Spleen (tissue), 13 donors: Measurements from ENCODE around the gene AHCY. TPM values are rescaled to one million over a fixed set of nuclear protein-coding genes. Genes with fewer than 3 reads are reported as not detected.
A peak's percentile ranks its signal among the peaks of the same experiment; 100 is the strongest.
"Not testable (repeated sequence)": the region's sequence is repeated elsewhere in the genome, so short reads cannot be mapped to it uniquely, and the experiment has no call there.

ENCODE experiments used
- DNase-seq: peaks from one replicate; pipeline ENCODE4 v3.0.0-alpha.2; 2020
- H3K27ac ChIP-seq, 8 donors: fragments of 200-600 bp; sonication (generic) in 7 of 8; 1 replicate in 4 of 8; 2 replicates in 4 of 8; pipeline versions ENCODE4 v1.5.0 to v1.8.0; 2016 to 2021; ENCODE audit warnings: inconsistent platforms in 4 of 8, mild to moderate bottlenecking in 4 of 8, moderate library complexity in 1 of 8
- H3K27me3 ChIP-seq, 7 donors: fragments of 200-600 bp; sonication (generic) in 6 of 7; replicated peaks in 1 of 7; 1 replicate in 4 of 7; 2 replicates in 3 of 7; pipeline versions ENCODE4 v1.5.0 to v1.8.0; 2016 to 2021; ENCODE audit warnings: inconsistent platforms in 3 of 7, mild to moderate bottlenecking in 1 of 7
- H3K36me3 ChIP-seq, 6 donors: fragments of 200-600 bp; sonication (generic) in 5 of 6; 1 replicate in 4 of 6; 2 replicates in 2 of 6; pipeline versions ENCODE4 v1.5.0 to v1.8.0; 2016 to 2021; ENCODE audit warnings: inconsistent platforms in 2 of 6
- H3K4me1 ChIP-seq, 6 donors: fragments of 200-600 bp; sonication (generic) in 5 of 6; 1 replicate in 3 of 6; 2 replicates in 3 of 6; pipeline versions ENCODE4 v1.5.0 to v1.8.0; 2016 to 2021; ENCODE audit warnings: inconsistent platforms in 3 of 6
- H3K4me3 ChIP-seq, 8 donors: fragments of 200-600 bp; sonication (generic) in 7 of 8; 1 replicate in 4 of 8; 2 replicates in 4 of 8; pipeline versions ENCODE4 v1.5.0 to v1.8.0; 2016 to 2021; ENCODE audit warnings: inconsistent platforms in 4 of 8, mild to moderate bottlenecking in 4 of 8, moderate library complexity in 2 of 8
- H3K9me3 ChIP-seq, 8 donors: fragments of 200-600 bp; sonication (generic) in 7 of 8; 1 replicate in 4 of 8; 2 replicates in 4 of 8; pipeline versions ENCODE4 v1.5.0 to v1.8.0; 2016 to 2021; ENCODE audit warnings: inconsistent platforms in 4 of 8
- POLR2A ChIP-seq, 3 donors: fragments of 450-650 bp; IDR thresholded peaks; one replicate each; pipeline ENCODE4 v1.5.1; 2017; ENCODE audit warnings: antibody characterized with exemption in 3 of 3, mild to moderate bottlenecking in 1 of 3
- POLR2AphosphoS5 ChIP-seq, 3 donors: sonication (generic); formaldehyde crosslinking; IDR thresholded peaks; one replicate each; pipeline ENCODE4 v1.5.1; 2017; ENCODE audit warnings: antibody characterized with exemption in 3 of 3
- WGBS, 5 donors: extraction: QIAGEN DNeasy Blood & Tissue Kit in 3 of 5; methylation state at CpG; one replicate each; pipeline versions ENCODE4 v1.1.5 to v1.1.7; 2013 to 2018; 5-methylcytosine and 5-hydroxymethylcytosine counted together
- intact Hi-C: fragments of 100-400 bp; cut with DNase I; formaldehyde crosslinking; loops from one replicate; pipeline ENCODE4 v1.15.0; 2023; ENCODE audit warnings: low total_unique reads
- long read RNA-seq, 2 donors: transcript quantifications; one replicate each; lab custom pipeline, GENCODE V29; 2026
- polyA plus RNA-seq, 3 donors: library from polyadenylated mRNA; stranded (reverse); fragments of 200-250 nt; gene quantifications; one replicate each; pipeline ENCODE4 v1.2.1, GENCODE V29; 2013
- total RNA-seq, 7 donors: library from RNA; depleted of rRNA in 3 of 7; stranded (reverse); fragments of >200 nt in 3 of 7; fragmentation: NEBNext Ultra II Directional in 4 of 7; extraction: Animal tissue kit (Norgen Biotek cat#: 25700) in 4 of 7; gene quantifications; one replicate each; pipeline versions ENCODE4 v1.1.0 to v1.2.1, GENCODE V29; 2016 to 2021
- TF ChIP-seq, protein P1 (sequence below), 11 experiments: fragments of 200-600 bp in 7 of 11; fragments of 450-650 bp in 4 of 11; sonication (generic) in 4 of 11; IDR thresholded peaks in 8 of 11; conservative IDR thresholded peaks in 3 of 11; 1 replicate in 7 of 11; 2 replicates in 4 of 11; pipeline versions ENCODE4 v1.4.0 to v1.8.0; 2016 to 2021; ENCODE audit warnings: antibody characterized with exemption in 11 of 11, inconsistent platforms in 4 of 11, mild to moderate bottlenecking in 1 of 11
- donor health status: healthy with polysubstance abuse.
- donor health status: DM: no; HTN: no; CAD: no; lungs with moderate emphysema.
- donor health status: DM: no; HTN: no; CAD: no.
- donor health status: Bipolar disorder and iron deficiency.
- donor health status: healthy.
- donor health status: DM: no; HTN: no; CAD: no.
- donor health status: DM: yes; HTN: yes; CAD: no.

Gene AHCY
- 10 to 100 TPM; 35.0 to 56.0 (median 46.3) TPM for total RNA-seq
- polyA plus RNA-seq = 10 to 100 TPM; 45.9 to 67.1 (median 55.2) TPM
- long read RNA-seq, donor 1, transcript AHCY-201 (10 exons, 2,143 nt) = major isoform, 22 of 22 reads
- long read RNA-seq, donor 1, partial matches to known transcripts = 0 of 22 reads
- long read RNA-seq, donor 1, other reads (novel, unspliced or antisense) = 0 of 22 reads
- long read RNA-seq, donor 2, transcript AHCY-201 (10 exons, 2,143 nt) = major isoform, 23 of 23 reads
- long read RNA-seq, donor 2, partial matches to known transcripts = 0 of 23 reads
- long read RNA-seq, donor 2, other reads (novel, unspliced or antisense) = 0 of 23 reads

DNA sequence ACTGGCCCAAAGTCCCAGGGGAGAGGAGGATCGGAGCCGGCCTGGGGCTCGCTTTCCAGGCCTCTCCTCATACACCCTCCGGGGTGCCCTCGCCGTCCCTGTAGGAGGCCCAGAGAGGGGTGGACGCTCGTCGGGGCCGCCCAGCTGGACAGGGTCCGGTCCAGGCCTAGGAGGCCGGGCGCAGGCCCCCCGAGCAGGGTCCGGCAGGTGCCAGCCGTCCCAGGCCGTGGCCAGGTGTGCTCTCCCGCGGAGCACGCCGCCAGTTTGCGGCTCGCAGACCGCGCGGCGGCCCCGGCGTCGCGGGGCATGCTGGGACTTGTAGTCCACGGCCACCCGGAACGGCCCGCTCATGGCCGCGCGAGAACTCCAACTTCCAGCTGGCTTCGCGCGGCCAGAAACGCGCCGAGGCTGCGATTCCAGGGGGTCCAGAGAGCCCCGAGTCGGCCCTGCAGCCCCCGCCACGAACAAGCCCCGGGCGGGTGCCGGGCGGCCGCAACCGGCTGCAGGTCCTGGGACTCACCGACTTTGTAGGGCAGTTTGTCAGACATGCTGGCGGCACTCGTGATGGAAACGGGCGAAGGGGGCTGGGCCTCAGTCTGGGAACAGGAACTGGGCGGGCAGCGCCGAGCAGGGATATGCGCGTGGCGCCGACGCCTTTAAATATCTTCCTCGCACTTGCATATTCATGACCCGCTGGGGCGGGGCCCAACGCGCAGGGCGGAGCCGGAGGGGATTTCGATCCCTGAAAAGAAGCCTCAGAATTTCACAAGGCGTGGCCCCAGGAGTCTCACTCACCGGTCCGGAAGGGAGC, at the start of gene AHCY:
Gene AHCY (minus strand): TSS at position 633 of the 811 bp plus-strand sequence. CDS start 85 bp downstream, at position 548.
- WGBS, 5 donors = 0 to 1% (median 0%) methylated on average over 24 to 79 of the region's 79 CpGs
- peak; percentile 99 for DNase-seq
- TF ChIP-seq POLR2AphosphoS5 (IDR thresholded peaks at IDR 0.05) (peak; percentile 83 to 92 (median 88)), POLR2A (IDR thresholded peaks at IDR 0.05) (peak in 1 of 3 donors; percentile 18)
- TF ChIP-seq, protein P1, sequence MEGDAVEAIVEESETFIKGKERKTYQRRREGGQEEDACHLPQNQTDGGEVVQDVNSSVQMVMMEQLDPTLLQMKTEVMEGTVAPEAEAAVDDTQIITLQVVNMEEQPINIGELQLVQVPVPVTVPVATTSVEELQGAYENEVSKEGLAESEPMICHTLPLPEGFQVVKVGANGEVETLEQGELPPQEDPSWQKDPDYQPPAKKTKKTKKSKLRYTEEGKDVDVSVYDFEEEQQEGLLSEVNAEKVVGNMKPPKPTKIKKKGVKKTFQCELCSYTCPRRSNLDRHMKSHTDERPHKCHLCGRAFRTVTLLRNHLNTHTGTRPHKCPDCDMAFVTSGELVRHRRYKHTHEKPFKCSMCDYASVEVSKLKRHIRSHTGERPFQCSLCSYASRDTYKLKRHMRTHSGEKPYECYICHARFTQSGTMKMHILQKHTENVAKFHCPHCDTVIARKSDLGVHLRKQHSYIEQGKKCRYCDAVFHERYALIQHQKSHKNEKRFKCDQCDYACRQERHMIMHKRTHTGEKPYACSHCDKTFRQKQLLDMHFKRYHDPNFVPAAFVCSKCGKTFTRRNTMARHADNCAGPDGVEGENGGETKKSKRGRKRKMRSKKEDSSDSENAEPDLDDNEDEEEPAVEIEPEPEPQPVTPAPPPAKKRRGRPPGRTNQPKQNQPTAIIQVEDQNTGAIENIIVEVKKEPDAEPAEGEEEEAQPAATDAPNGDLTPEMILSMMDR (IDR thresholded peaks at IDR 0.05 in 8 of 11, conservative IDR thresholded peaks at IDR 0.05 in 3 of 11) = peak in 3 of 11 experiments; percentile 9 to 41 (median 26)
- no peaks in the 10 kb centered on the region for H3K27me3 ChIP-seq
- H3K4me3 ChIP-seq = peak within 1 kb of the TSS; percentile 84 to 98 (median 92)
- no peaks in the 10 kb centered on the region for H3K36me3 ChIP-seq
- peaks cover 0 to 52% (median 26%) of the 10 kb centered on the region in 6 donors for H3K4me1 ChIP-seq
- no peaks in the 10 kb centered on the region for H3K9me3 ChIP-seq
- peak within 1 kb of the TSS; percentile 93 to 97 (median 95) for H3K27ac ChIP-seq
- intact Hi-C loops = no loop called here

DNA sequence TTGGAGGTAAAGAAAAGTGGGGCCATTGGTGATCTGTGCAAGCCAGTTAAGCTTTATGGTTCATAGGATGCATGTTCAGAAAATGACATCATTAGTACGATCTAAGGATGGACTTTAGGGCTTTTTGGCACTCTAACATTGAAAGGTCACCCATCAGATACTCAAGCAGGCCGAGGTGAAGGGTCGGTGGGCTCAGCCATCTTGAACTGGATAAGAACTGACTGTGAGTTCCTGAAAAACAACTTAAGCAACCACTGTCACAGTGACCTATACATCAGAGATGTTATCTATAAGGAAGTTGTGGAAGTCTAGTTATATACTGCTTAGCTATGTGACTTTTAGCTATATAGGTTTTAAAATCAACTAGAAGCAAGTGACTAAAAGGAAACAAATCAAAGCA, 46.9 kb upstream of the AHCY start:
- no peak for TF ChIP-seq POLR2AphosphoS5 (IDR thresholded peaks at IDR 0.05)
- no peak for TF ChIP-seq POLR2A (IDR thresholded peaks at IDR 0.05)
- TF ChIP-seq, protein P1 (IDR thresholded peaks at IDR 0.05 in 8 of 11, conservative IDR thresholded peaks at IDR 0.05 in 3 of 11) = no peak

GRCh38 chr20:34347571-34347970, 44.4 kb upstream of the AHCY start:
- 82 to 92% (median 85%) methylated on average over 4 of the region's 4 CpGs for WGBS, 5 donors
- DNase-seq = no peak
- TF ChIP-seq, protein P1 (IDR thresholded peaks at IDR 0.05 in 8 of 11, conservative IDR thresholded peaks at IDR 0.05 in 3 of 11) = no peak
- TF ChIP-seq POLR2AphosphoS5 (IDR thresholded peaks at IDR 0.05) (no peak), POLR2A (IDR thresholded peaks at IDR 0.05) (no peak)
- no peaks in the 10 kb centered on the region for H3K36me3 ChIP-seq
- no peaks in the 10 kb centered on the region for H3K27me3 ChIP-seq
- H3K9me3 ChIP-seq = no peaks in the 10 kb centered on the region
- H3K27ac ChIP-seq = no peak overlapping the region
- intact Hi-C loops = no loop called here
- H3K4me1 ChIP-seq = no peaks in the 10 kb centered on the region
- H3K4me3 ChIP-seq = no peak overlapping the region

More for the DNA sequence above, 46.9 kb upstream of the AHCY start:
- WGBS, 5 donors = 43 to 65% (median 50%) methylated on average over 3 of the region's 3 CpGs
- intact Hi-C loops = no loop called here
- Histone ChIP-seq H3K9me3 (no peaks in the 10 kb centered on the region), H3K27ac (no peak overlapping the region), H3K36me3 (no peaks in the 10 kb centered on the region), H3K27me3 (no peaks in the 10 kb centered on the region), H3K4me1 (no peaks in the 10 kb centered on the region), H3K4me3 (no peak overlapping the region)
- DNase-seq = no peak

GRCh38 chr20:34346533-34346865, 43.3 kb upstream of the AHCY start:
- H3K27me3 ChIP-seq, intact Hi-C loops, DNase-seq, H3K4me1 ChIP-seq, H3K36me3 ChIP-seq, H3K27ac ChIP-seq, H3K9me3 ChIP-seq, H3K4me3 ChIP-seq: not testable (repeated sequence)
- WGBS, 5 donors = 76 to 96% (median 94%) methylated on average over 5 to 9 of the region's 9 CpGs

DNA sequence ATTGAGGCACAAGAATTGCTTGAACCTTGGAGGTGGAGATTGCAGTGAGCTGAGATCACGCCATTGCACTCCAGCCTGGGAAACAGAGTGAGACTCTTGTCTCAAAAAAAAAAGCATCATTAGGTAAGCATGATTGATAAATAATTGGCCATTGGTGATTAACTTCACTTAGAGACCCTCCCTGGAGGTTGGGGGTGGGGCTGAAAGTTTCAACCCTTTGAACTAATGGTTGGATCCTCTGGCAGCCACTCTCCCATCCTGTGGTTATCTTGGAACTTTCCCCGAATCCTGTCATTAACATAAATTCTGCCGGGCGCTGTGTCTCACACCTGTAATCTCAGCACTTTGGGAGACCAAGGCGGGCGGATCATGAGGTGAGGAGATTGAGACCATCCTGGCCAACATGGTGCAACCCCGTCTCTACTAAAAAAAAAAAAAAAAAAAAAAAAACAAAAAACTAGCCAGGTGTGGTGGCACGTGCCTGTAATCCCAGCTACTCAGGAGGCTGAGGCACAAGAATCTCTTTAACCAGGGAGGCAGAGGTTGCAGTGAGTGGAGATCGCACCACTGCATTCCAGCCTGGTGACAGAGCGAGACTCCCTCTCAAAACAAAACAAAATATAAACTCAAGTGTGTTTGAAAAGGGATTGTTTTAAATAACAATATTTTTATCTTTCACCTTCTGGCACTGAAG, 42.8 kb upstream of the AHCY start:
- intact Hi-C loops, H3K27me3 ChIP-seq, H3K9me3 ChIP-seq, H3K27ac ChIP-seq, DNase-seq, H3K36me3 ChIP-seq, H3K4me3 ChIP-seq, H3K4me1 ChIP-seq: not testable (repeated sequence)
- 87 to 94% (median 93%) methylated on average over 9 to 10 of the region's 10 CpGs for WGBS, 5 donors
